Transverse colon (tissue), 4 donors: ENCODE measurements around the gene TLX2. TPM values are rescaled to one million over a fixed set of nuclear protein-coding genes. Genes with fewer than 3 reads are reported as not detected.

Source experiments
- DNase-seq: peaks from one replicate; pipeline ENCODE4 v3.0.0-alpha.2; 2019
- H3K27ac ChIP-seq, 4 donors: fragments of 200-600 bp; sonication (generic); 2 replicates each; pipeline ENCODE4 v1.5.1; 2016 to 2018; ENCODE audit warnings: inconsistent platforms in 4 of 4
- H3K27me3 ChIP-seq: fragments of 200-600 bp; sonication (generic); 2 replicates; pipeline ENCODE4 v1.5.1; 2017; ENCODE audit warnings: inconsistent platforms
- H3K36me3 ChIP-seq, 4 donors: fragments of 200-600 bp; sonication (generic); 2 replicates each; pipeline ENCODE4 v1.5.1; 2017 to 2019; ENCODE audit warnings: inconsistent platforms in 4 of 4
- H3K4me1 ChIP-seq, 4 donors: fragments of 200-600 bp; sonication (generic); 2 replicates each; pipeline ENCODE4 v1.5.1; 2017 to 2020; ENCODE audit warnings: inconsistent platforms in 4 of 4
- H3K4me3 ChIP-seq, 4 donors: fragments of 200-600 bp; sonication (generic); 1 replicate in 1 of 4; 2 replicates in 3 of 4; pipeline versions ENCODE4 v1.5.1 to v1.6.1; 2017 to 2019; ENCODE audit warnings: inconsistent platforms in 4 of 4
- H3K9me3 ChIP-seq, 2 donors: fragments of 200-600 bp; sonication (generic); 2 replicates each; pipeline ENCODE4 v1.5.1; 2017 to 2019; ENCODE audit warnings: inconsistent platforms in 2 of 2
- CTCF ChIP-seq, 5 experiments: fragments of 200-600 bp in 3 of 5; fragments of 450-650 bp in 2 of 5; sonication (generic) in 3 of 5; IDR thresholded peaks; 1 replicate in 2 of 5; 2 replicates in 3 of 5; pipeline ENCODE4 v1.5.1; 2016 to 2017; ENCODE audit warnings: antibody characterized with exemption in 5 of 5, inconsistent platforms in 3 of 5, mild to moderate bottlenecking in 2 of 5, moderate library complexity in 1 of 5
- EP300 ChIP-seq: sonication (generic); formaldehyde crosslinking; IDR thresholded peaks from one replicate; pipeline ENCODE4 v1.6.1; 2017; ENCODE audit warnings: antibody characterized with exemption, low read depth
- POLR2A ChIP-seq: fragments of 450-650 bp; IDR thresholded peaks from one replicate; pipeline ENCODE4 v1.6.1; 2016; ENCODE audit warnings: antibody characterized with exemption, mild to moderate bottlenecking, moderate library complexity
- POLR2AphosphoS5 ChIP-seq, 3 donors: sonication (generic); formaldehyde crosslinking; IDR thresholded peaks; one replicate each; pipeline ENCODE4 v1.6.1; 2016; ENCODE audit warnings: antibody characterized with exemption in 3 of 3
- WGBS, 2 donors: methylation state at CpG; one replicate each; pipeline ENCODE4 v1.1.5; 2018; ENCODE audit warnings: low coverage in 1 of 2; 5-methylcytosine and 5-hydroxymethylcytosine counted together
- in situ Hi-C, 4 donors: fragments of 200-750 bp; cut with MboI; loops; one replicate each; pipeline versions ENCODE4 v1.15.0 to v1.15.1; 2017; ENCODE audit warnings: low sequenced_read_pairs in 3 of 4, low pct_ligation_motif_present in 1 of 4, low pct_unique_long_range_greater_than_20kb in 1 of 4
- intact Hi-C: fragments of 100-400 bp; cut with DNase I; formaldehyde crosslinking; loops from one replicate; pipeline ENCODE4 v1.15.1; 2023; ENCODE audit warnings: low total_unique reads
- total RNA-seq, 4 donors: library from RNA; depleted of rRNA; stranded (reverse); fragments of >200 nt; gene quantifications; one replicate each; pipeline ENCODE4 v1.1.0, GENCODE V29; 2016

The TLX2 gene
- total RNA-seq, 4 donors from 2014 or later: 0.96 to 2.5 TPM; not detected in 2

- DNase-seq: no peak
- 90 to 100% methylated on average over 1 to 3 of the region's 3 CpGs for WGBS, 2 donors
- H3K36me3 ChIP-seq: peaks cover 0 to 31% (median 16%) of the 10 kb centered on the region in 4 donors
- in situ Hi-C loops (loop anchor here in 2 of 4 donors (25.0 kb wide), 1 partner anchor 94 kb away; no protein-coding TSS in a partner anchor), intact Hi-C loops (no loop called here)
- H3K4me1 ChIP-seq: peaks cover 6 to 15% (median 13%) of the 10 kb centered on the region in 4 donors
- H3K4me3 ChIP-seq: no peak overlapping the region
- no peak overlapping the region for H3K27ac ChIP-seq
- H3K27me3 ChIP-seq: peaks cover 13% of the 10 kb centered on the region
- TF ChIP-seq CTCF (IDR thresholded peaks at IDR 0.05) (no peak), POLR2A (no peak), POLR2AphosphoS5 (IDR thresholded peaks at IDR 0.05) (no peak), EP300 (no peak)
- no peaks in the 10 kb centered on the region for H3K9me3 ChIP-seq
Observed at GRCh38 chr2:74493546-74493945, 20.7 kb upstream of the TLX2 start.

GRCh38 chr2:74495440-74495839, 18.8 kb upstream of the TLX2 start:
- in situ Hi-C loops (loop anchor here in 2 of 4 donors (25.0 kb wide), 1 partner anchor 92 kb away; no protein-coding TSS in a partner anchor), intact Hi-C loops (no loop called here)
- WGBS, 2 donors: 89 to 100% methylated on average over 1 of the region's 1 CpG
- H3K9me3 ChIP-seq: no peaks in the 10 kb centered on the region
- peaks cover 31% of the 10 kb centered on the region for H3K27me3 ChIP-seq
- peaks cover 19 to 31% (median 29%) of the 10 kb centered on the region in 4 donors for H3K4me1 ChIP-seq
- no peak overlapping the region for H3K27ac ChIP-seq
- no peak overlapping the region for H3K4me3 ChIP-seq
- no peak for TF ChIP-seq CTCF (IDR thresholded peaks at IDR 0.05)
- TF ChIP-seq POLR2A: no peak
- TF ChIP-seq EP300: no peak
- no peak for TF ChIP-seq POLR2AphosphoS5 (IDR thresholded peaks at IDR 0.05)
- no peak for DNase-seq
- H3K36me3 ChIP-seq: peaks cover 0 to 28% (median 15%) of the 10 kb centered on the region in 4 donors

GRCh38 chr2:74496997-74497776, 17.1 kb upstream of the TLX2 start:
- no peak for DNase-seq
- 40 to 79% methylated on average over 3 to 19 of the region's 19 CpGs for WGBS, 2 donors
- peak overlapping the region in 1 of 4 donors; percentile 8 for H3K27ac ChIP-seq
- no peak for TF ChIP-seq POLR2AphosphoS5 (IDR thresholded peaks at IDR 0.05)
- no peak for TF ChIP-seq CTCF (IDR thresholded peaks at IDR 0.05)
- no peak for TF ChIP-seq POLR2A
- no peak for TF ChIP-seq EP300
- intact Hi-C loops: no loop called here
- in situ Hi-C loops: loop anchor here in 2 of 4 donors (25.0 kb wide), 1 partner anchor 90 kb away; no protein-coding TSS in a partner anchor
- H3K4me3 ChIP-seq: peak overlapping the region in 1 of 4 donors; percentile 50
- H3K27me3 ChIP-seq: peaks cover 42% of the 10 kb centered on the region
- peaks cover 19 to 36% (median 32%) of the 10 kb centered on the region in 4 donors for H3K4me1 ChIP-seq
- H3K9me3 ChIP-seq: no peaks in the 10 kb centered on the region
- H3K36me3 ChIP-seq: peaks cover 0 to 10% (median 5%) of the 10 kb centered on the region in 4 donors

GRCh38 chr2:74497777-74498499, 16.3 kb upstream of the TLX2 start:
- H3K27me3 ChIP-seq: peaks cover 42% of the 10 kb centered on the region
- peaks cover 19 to 38% (median 32%) of the 10 kb centered on the region in 4 donors for H3K4me1 ChIP-seq
- DNase-seq: peak; percentile 36
- H3K9me3 ChIP-seq: no peaks in the 10 kb centered on the region
- intact Hi-C loops (no loop called here), in situ Hi-C loops (loop anchor here in 2 of 4 donors (25.0 kb wide), 1 partner anchor 89 kb away; no protein-coding TSS in a partner anchor)
- peak overlapping the region in 3 of 4 donors; percentile 11 to 50 (median 40) for H3K4me3 ChIP-seq
- TF ChIP-seq POLR2A: peak; percentile 36
- TF ChIP-seq EP300: no peak
- TF ChIP-seq CTCF (IDR thresholded peaks at IDR 0.05): no peak
- peak in 2 of 3 donors; percentile 44 to 66 for TF ChIP-seq POLR2AphosphoS5 (IDR thresholded peaks at IDR 0.05)
- peak overlapping the region in 1 of 4 donors; percentile 8 for H3K27ac ChIP-seq
- WGBS, 2 donors: 0 to 8% methylated on average over 1 to 32 of the region's 61 CpGs
- H3K36me3 ChIP-seq: peaks cover 0 to 5% (median 1%) of the 10 kb centered on the region in 4 donors
